ENCODE results near the gene DMRTB1.

The DMRTB1 gene

DNA sequence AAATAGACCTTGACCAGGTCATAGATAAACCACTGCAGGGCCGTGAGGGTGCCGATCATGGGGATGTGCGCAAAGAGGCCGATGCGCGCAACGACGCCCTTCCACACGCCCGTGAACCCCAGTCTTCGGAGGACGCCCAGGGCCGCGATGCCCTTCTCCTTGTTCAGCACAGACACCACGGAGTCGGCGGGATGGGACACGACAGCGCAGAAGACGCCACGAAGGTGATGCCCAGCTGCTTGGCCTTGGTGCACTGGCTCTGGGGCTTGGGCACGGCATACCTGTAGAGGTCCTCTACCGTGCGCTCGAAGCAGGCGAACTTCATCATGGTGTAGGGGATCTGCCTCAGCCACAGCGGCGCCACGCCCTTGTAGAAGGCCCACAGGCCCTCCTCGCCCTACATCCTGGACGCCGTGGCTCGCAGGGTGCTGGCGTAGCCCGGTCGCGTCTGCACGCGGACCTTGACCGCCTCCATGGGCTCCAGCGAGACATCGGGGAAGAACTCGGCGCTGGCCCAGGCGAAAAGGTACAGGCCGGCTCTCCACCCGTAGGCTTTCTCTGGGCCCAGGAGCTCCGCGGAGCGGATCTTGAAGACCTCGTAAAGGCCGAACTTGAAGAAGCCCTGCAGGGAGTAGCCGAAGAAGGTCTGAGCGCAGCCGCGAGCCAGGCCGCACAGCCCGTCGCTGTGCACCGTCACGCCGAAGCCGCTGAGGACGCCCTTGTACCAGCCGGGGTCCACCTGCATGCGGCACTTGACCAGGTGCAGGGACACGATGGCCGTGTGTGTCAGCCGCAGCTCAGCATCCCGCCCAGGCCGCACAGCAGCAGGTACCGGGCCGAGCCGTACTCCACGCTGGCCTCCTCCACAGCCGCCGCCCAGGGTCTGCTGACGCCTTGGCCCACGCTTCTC lies 20.5 kb upstream of the DMRTB1 start:
- no peak for DNase-seq

- DNase-seq: no peak
Observed at GRCh38 chr1:53439337-53440207, 19.6 kb upstream of the DMRTB1 start.

GRCh38 chr1:53440633-53441032 lies 18.6 kb upstream of the DMRTB1 start:
- no peak for DNase-seq

DNA sequence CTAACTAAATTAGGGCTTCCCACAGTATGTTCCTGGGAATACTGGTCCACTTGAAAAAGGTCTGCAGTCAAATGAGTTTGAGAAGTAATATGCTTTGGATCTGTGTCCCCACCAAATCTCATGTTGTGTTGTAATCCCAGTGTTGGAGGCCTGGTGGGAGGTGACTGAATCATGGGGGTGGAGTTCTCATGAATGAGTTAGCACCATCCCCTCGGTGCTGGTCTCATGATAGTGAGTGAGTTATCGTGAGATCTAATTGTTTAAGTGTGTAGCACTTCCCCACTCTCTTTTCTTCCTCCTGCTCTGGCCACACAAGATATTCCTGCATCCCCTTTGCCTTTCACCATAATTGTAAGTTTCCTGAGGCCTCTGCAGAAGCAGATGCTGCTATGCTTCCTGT lies 16.9 kb upstream of the DMRTB1 start:
- no peak for DNase-seq

DNA sequence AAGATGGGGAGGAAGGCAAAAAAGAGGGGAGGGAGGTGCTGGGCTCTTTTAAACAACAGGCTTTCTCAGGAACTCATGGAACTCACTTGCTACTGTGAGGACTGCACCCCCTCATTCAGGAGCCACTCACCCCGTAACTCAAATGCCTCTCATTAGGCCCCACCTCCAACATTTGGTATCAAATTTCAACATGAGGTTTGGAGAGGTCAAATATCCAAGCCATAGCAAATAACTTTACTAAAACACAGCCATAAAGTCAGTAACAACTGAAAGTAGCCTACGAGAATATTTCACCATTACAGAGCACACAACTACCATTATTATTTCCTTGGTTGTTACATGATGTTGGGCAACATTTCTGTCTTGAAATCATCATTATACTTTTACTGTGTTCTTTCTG lies 13.1 kb upstream of the DMRTB1 start:
- no peak for DNase-seq

DNA sequence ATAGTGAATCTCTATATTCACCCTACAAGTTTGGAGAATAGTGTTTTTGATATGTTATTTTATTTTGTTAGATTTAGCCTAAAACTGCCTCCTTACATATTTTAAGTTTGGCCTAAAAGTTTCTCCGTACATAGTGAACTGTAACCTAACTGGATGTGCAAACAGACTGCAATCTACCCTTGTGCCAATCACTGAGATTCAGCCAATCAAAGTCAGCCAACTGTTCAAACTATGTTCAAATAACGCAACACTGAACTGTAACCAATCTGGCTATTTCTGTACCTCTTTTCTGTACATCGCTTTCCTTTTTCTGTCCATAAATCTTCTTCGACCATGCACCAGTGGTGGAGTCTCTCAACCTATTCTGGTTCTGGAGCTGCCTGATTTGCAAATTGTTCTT lies 11.8 kb upstream of the DMRTB1 start:
- no peak for DNase-seq

DNA sequence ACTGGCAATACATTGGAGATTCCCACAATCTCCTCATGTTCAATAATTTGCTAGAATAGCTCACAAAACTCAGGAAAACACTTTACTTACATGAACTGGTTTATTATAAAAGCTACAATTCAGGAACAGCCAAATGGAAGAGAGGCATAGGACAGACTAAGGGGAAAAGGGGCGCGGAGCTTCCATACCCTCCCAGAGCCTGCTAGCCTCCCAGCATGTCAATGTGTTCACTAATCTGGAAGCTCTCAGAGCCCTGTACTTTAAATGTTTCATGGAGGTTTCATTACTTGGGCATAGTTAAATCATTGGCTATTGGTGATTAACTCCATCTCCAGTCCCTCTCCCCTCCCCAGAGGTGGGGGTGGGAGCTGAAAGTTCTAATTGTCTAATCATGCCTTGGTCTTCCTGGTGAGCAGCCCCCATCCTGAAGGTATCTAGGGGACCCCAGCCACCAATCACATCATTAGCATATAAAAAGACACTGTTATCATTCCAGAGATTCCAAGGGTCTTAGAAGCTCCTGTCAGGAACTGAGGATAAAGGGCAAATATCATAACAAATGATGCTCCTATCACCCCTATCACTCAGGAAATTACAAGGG lies 10.9 kb upstream of the DMRTB1 start:
- DNase-seq: no peak

DNA sequence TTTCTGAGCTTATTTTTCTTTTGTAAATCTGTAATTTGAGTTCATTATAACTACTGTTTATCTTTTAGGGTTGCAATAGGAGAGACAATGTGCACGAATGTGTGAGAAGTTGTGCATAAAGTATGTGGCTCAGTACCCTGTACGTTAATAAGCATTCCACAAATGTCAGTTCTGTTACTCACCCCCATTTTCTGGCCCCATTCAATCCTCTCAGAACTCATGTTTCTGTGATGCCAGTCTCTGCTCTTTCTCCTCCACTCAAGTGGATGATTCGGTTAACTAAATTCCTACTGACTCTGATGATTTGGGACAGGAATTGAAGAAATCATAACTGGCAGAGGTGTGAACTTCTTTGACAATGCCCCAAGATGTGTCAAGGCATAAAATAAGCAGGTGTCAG lies 10.2 kb upstream of the DMRTB1 start:
- DNase-seq: no peak

- no peak for DNase-seq
Observed at GRCh38 chr1:53449693-53450092, 9.5 kb upstream of the DMRTB1 start.

DNA sequence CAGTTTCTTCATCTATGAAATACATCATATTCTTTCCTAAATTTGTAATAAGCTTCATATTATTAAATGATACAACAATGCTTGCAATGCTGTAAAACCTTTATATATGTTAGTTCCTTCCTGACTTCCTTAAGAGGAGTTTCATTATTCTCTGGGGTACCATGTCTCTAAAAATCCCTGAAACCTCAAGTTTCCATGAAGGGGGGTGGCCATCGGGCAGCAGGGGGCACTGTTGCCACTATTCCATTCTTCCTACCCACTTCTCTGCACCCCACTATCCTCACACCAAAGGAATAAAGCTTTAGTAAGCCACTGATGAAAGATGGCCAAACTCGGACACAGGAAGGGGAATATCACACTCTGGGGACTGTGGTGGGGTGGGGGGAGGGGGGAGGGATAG lies 9.0 kb upstream of the DMRTB1 start:
- DNase-seq: no peak

- no peak for DNase-seq
Observed at GRCh38 chr1:53454019-53454418, 5.2 kb upstream of the DMRTB1 start.

DNA sequence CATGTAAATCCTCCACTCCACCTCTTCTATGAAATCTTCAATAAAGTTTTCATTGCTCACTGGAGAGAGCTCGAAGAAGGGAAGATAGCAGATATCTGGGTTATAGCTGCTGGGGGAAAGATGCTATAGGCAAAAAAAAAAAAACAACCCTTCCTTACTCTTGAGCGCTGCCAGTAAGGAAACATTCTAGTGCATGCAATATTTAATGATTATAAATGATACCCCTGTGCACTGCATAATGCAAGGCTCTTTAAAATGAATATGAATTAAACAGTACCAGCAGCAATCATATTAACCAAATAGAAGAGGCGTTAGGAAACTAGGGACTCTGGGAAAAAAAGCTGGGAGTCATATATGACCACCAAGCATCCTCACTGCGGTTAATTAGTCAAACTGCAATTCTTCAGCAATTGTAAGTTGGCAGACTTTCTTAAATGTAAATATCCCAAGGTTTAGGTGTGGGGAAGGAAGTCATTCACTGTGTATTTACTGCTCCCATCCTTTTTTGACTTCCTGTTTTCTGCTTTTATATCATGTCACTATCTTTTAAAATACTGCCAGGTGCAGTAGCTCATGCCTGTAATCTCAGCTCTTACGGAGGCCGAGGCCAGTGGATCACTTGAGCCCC lies 3.7 kb upstream of the DMRTB1 start:
- DNase-seq: no peak

DNA sequence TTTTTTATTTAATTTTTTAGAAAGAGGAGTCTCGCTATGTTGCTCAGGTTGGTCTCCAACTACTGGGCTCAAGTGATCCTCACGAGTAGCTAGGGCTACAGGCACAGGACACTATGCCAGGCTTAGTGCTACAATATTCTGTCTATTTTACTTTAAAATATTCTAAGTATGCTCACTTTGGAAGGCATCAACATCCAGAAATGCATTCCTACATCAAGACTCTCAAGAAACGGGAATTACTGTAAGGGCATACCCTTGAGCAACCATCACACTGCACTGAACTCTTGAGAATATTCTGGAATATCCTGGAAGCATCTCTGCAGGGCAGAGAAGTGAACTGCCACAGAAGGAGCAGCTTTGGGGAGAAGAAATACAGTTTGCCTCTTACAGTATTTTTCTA lies 565 bp upstream of the DMRTB1 start:
- no peak for DNase-seq

GRCh38 chr1:53460211-53460634 lies 1.0 kb downstream of the DMRTB1 start:
- no peak for DNase-seq

GRCh38 chr1:53460666-53461322 lies 1.6 kb downstream of the DMRTB1 start:
- no peak for DNase-seq

GRCh38 chr1:53461323-53462044 lies 2.3 kb downstream of the DMRTB1 start:
- DNase-seq: no peak

- DNase-seq: no peak
Observed at GRCh38 chr1:53462193-53462592, 3.0 kb downstream of the DMRTB1 start.

DNA sequence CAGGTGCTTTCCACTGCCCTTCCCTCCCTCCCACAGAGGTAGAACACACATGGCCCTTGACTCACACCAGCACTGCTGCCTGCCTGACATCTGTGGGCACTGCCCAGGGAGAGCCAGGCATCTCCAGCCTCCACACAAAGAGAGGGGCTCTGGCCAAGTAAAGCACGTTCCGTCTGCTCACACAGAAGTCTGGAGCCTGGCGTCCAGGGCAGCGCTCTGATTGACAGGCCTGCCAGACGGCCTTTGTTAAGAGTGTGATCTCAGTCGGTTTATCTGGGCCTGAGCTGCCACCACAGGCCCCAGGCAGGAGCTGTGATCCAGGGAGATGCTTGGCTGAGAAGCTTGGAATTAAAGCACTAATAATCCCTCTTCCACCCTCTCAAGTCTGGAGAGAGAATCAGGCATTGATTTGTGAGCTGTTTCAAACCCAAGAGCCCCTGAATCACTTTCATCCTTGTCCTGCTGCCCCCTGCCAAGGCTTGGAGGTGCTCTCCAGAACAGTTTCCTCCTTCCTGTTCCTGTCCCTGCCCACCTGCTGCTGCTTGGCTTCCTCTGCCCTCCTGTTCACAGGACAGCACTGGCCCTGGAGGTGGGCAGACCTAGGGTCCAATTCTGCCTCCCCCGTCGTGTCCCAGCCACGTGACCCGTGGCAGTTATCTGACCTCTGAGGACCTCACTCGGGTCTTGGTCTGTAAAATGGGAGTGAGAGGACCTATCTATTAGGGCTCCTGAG lies 3.7 kb downstream of the DMRTB1 start:
- no peak for DNase-seq

- no peak for DNase-seq
Observed at GRCh38 chr1:53463961-53464899, 5.0 kb downstream of the DMRTB1 start.
